NCI-H146 treated with DMSO at 0.1 percent for 48 hours (cell line): Measurements from ENCODE around the gene SLF2.

Experiments used
- DNase-seq: peaks from one replicate; lab custom pipeline; 2025; ENCODE audit not compliant: unreplicated experiment; lab: John Stamatoyannopoulos, UW

SLF2 gene

GRCh38 chr10:100997360-100998182 lies 84.8 kb downstream of the SLF2 start:
- peak; percentile 72 for DNase-seq

GRCh38 chr10:100998183-100998990 lies 85.6 kb downstream of the SLF2 start:
- DNase-seq = peak; percentile 84

GRCh38 chr10:100998991-100999741 lies 86.4 kb downstream of the SLF2 start:
- peak; percentile 24 for DNase-seq

- no peak for DNase-seq
Measured at GRCh38 chr10:100999742-101000126, 87.0 kb downstream of the SLF2 start, which contains the start of gene LZTS2. Gene LZTS2 (plus strand): TSS chr10:100999808. CDS start chr10:101002539, 2,731 bp downstream.

GRCh38 chr10:101000127-101000914 lies 87.6 kb downstream of the SLF2 start:
- DNase-seq = no peak

- DNase-seq = no peak
Measured at GRCh38 chr10:101000915-101001658, 88.3 kb downstream of the SLF2 start.

GRCh38 chr10:101001659-101002035 lies 88.9 kb downstream of the SLF2 start:
- no peak for DNase-seq

GRCh38 chr10:101002456-101002855 lies 89.7 kb downstream of the SLF2 start:
- no peak for DNase-seq

GRCh38 chr10:101003639-101004206 lies 91.0 kb downstream of the SLF2 start:
- no peak for DNase-seq

- DNase-seq = no peak
Measured at GRCh38 chr10:101005361-101005760, 92.6 kb downstream of the SLF2 start.

GRCh38 chr10:101005869-101006567 lies 93.3 kb downstream of the SLF2 start:
- no peak for DNase-seq

- DNase-seq = no peak
Measured at GRCh38 chr10:101006593-101007098, 93.9 kb downstream of the SLF2 start.

GRCh38 chr10:101007099-101007711 lies 94.4 kb downstream of the SLF2 start:
- no peak for DNase-seq

- no peak for DNase-seq
Measured at GRCh38 chr10:101007915-101008822, 95.4 kb downstream of the SLF2 start.

- no peak for DNase-seq
Measured at GRCh38 chr10:101008823-101009423, 96.2 kb downstream of the SLF2 start.

- no peak for DNase-seq
Measured at GRCh38 chr10:101010329-101010728, 97.6 kb downstream of the SLF2 start.
